Osteocyte (in vitro differentiated cells): ENCODE results near the gene WDR83. TPM values are rescaled to one million over a fixed set of nuclear protein-coding genes. Genes with fewer than 3 reads are reported as not detected.

Experiments
- DNase-seq: peaks from one replicate; pipeline ENCODE4 v3.0.0; 2021; ENCODE audit warnings: mixed read lengths; ENCODE audit not compliant: unreplicated experiment; ENCODE audit errors: extremely low spot score
- H3K27ac Mint-ChIP-seq: one replicate; pipeline ENCODE4 v1.8.0; 2021; ENCODE audit warnings: mild to moderate bottlenecking, mixed read lengths; ENCODE audit not compliant: unreplicated experiment
- H3K27me3 Mint-ChIP-seq: one replicate; pipeline ENCODE4 v1.8.0; 2021; ENCODE audit warnings: mixed read lengths; ENCODE audit not compliant: unreplicated experiment
- H3K36me3 Mint-ChIP-seq: one replicate; pipeline ENCODE4 v1.8.0; 2021; ENCODE audit warnings: mixed read lengths; ENCODE audit not compliant: unreplicated experiment
- H3K4me1 Mint-ChIP-seq: one replicate; pipeline ENCODE4 v1.8.0; 2021; ENCODE audit warnings: mixed read lengths; ENCODE audit not compliant: unreplicated experiment
- H3K4me3 Mint-ChIP-seq: one replicate; pipeline ENCODE4 v1.8.0; 2021; ENCODE audit warnings: mild to moderate bottlenecking, moderate library complexity, mixed read lengths; ENCODE audit not compliant: unreplicated experiment
- H3K9me3 Mint-ChIP-seq: one replicate; pipeline ENCODE4 v1.8.0; 2021; ENCODE audit warnings: mixed read lengths; ENCODE audit not compliant: unreplicated experiment
- total RNA-seq: library from RNA; stranded (reverse); gene quantifications from 2 replicates; pipeline ENCODE4 v1.2.1, GENCODE V29; 2021
- TF ChIP-seq, protein P1 (sequence below): fragments of 200-600 bp; sonication (generic); IDR thresholded peaks from 2 replicates; pipeline ENCODE4 v1.5.0; 2021; ENCODE audit warnings: antibody characterized with exemption, mild to moderate bottlenecking, moderate library complexity

The WDR83 gene
- total RNA-seq, 1 donor from 2014 or later: 12.4 TPM

DNA sequence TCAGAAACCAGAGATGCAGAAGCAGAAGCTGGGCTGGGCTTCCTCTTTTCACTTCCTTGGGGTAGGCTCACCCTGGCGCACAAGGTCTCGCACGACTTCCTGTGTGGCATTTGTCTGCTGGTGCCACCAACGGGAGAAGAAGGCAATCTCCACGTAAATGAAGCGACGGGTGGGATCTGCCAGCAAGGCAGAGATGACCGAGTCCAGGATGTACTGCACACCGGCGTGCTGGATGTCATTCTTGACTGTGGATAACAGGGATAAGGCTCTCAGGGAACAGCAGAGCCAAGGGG lies 1.4 kb upstream of the WDR83 start:
- Mint-ChIP-seq H3K36me3 (peaks cover 3% of the 10 kb centered on the region), H3K4me1 (peaks cover 29% of the 10 kb centered on the region), H3K9me3 (no peaks in the 10 kb centered on the region), H3K27ac (no peak overlapping the region), H3K27me3 (no peaks in the 10 kb centered on the region), H3K4me3 (peak overlapping the region; percentile 18)
- DNase-seq: no peak
- TF ChIP-seq, protein P1, sequence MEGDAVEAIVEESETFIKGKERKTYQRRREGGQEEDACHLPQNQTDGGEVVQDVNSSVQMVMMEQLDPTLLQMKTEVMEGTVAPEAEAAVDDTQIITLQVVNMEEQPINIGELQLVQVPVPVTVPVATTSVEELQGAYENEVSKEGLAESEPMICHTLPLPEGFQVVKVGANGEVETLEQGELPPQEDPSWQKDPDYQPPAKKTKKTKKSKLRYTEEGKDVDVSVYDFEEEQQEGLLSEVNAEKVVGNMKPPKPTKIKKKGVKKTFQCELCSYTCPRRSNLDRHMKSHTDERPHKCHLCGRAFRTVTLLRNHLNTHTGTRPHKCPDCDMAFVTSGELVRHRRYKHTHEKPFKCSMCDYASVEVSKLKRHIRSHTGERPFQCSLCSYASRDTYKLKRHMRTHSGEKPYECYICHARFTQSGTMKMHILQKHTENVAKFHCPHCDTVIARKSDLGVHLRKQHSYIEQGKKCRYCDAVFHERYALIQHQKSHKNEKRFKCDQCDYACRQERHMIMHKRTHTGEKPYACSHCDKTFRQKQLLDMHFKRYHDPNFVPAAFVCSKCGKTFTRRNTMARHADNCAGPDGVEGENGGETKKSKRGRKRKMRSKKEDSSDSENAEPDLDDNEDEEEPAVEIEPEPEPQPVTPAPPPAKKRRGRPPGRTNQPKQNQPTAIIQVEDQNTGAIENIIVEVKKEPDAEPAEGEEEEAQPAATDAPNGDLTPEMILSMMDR: no peak

DNA sequence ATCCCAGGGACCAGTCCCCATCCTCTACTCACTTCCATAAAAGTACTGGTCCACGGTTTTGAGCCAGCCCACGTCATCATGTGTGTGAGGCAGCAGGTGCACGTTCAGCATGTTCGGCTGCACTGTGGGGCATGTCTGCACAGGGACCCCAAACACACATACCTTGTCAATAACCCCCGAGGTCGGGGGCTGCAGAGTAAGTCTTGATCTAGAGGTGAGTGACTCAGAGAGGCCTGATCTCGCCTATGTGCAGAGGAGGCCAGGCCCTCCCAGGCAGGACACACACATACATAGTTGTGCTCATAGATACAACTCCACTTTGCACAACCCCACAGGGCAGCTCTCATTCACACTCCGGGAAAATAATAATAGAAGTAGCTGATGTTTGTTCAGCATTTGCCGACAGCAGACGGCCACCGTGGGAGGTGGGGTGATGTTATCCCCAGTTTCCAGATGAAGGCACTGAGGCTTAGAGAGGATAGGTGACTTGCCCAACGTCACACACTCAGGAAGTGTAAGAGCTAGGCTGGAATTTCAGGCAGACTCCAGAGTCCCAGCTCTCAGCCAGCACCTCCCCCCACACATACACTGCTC lies 839 bp upstream of the WDR83 start:
- H3K9me3 Mint-ChIP-seq: no peaks in the 10 kb centered on the region
- peaks cover 33% of the 10 kb centered on the region for H3K4me1 Mint-ChIP-seq
- DNase-seq: no peak
- no peaks in the 10 kb centered on the region for H3K27me3 Mint-ChIP-seq
- peak overlapping the region; percentile 87 for H3K4me3 Mint-ChIP-seq
- peaks cover 3% of the 10 kb centered on the region for H3K36me3 Mint-ChIP-seq
- peak overlapping the region; percentile 67 for H3K27ac Mint-ChIP-seq
- TF ChIP-seq, protein P1: no peak

DNA sequence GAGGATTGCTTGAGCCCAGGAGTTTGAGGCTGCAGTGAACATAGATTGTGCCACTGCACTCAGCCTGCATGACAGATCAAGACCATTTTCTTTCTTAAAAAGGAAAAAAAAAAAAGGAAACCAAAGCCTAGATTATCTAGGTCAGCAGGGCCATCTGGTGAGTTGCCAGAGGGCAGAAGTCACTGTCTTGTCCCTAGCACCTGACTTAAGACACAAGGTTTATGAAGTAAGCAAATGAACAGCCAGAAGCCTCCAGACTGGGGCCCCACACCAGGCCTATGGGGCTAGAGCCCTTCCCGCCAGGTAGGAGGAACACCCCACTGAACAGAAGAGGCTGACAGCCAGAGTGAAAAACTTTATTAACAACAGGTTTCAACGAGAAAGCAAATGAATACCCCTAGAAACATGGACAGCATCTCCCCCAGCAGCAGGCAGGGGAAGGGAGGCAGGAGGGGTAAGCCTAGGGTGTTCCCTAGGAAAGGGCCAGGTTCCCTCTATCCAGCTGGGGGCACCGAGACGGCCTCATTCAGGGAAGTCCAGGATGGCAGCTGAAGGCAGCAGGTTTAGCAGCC lies 1.2 kb downstream of the WDR83 start:
- no peaks in the 10 kb centered on the region for H3K9me3 Mint-ChIP-seq
- H3K4me1 Mint-ChIP-seq: peaks cover 36% of the 10 kb centered on the region
- peaks cover 9% of the 10 kb centered on the region for H3K36me3 Mint-ChIP-seq
- peak overlapping the region; percentile 87 for H3K4me3 Mint-ChIP-seq
- H3K27me3 Mint-ChIP-seq: no peaks in the 10 kb centered on the region
- TF ChIP-seq, protein P1: no peak
- no peak for DNase-seq
- H3K27ac Mint-ChIP-seq: peak overlapping the region; percentile 100

DNA sequence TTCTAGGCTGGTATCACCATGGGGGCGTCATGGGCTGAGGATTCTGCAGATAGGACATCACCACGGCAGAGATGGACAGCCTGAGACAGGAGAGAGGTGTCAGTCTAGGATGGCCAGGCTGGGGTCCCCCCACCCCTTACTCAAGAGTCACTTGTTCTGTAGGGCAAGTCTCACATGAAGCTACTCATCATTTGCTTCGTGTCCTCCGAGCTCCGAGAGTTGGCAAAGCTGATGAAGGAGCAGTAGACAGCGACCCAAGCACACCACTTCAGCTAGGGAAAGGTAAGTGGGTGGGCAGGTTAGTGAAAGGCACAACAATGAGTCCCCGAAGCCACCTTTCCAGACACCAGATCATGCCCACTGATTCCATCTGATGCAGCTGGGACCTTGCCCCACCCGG lies 1.7 kb downstream of the WDR83 start:
- no peaks in the 10 kb centered on the region for H3K9me3 Mint-ChIP-seq
- TF ChIP-seq, protein P1: no peak
- H3K27ac Mint-ChIP-seq: peak overlapping the region; percentile 100
- peak overlapping the region; percentile 87 for H3K4me3 Mint-ChIP-seq
- no peaks in the 10 kb centered on the region for H3K27me3 Mint-ChIP-seq
- DNase-seq: no peak
- peaks cover 36% of the 10 kb centered on the region for H3K4me1 Mint-ChIP-seq
- peaks cover 6% of the 10 kb centered on the region for H3K36me3 Mint-ChIP-seq

DNA sequence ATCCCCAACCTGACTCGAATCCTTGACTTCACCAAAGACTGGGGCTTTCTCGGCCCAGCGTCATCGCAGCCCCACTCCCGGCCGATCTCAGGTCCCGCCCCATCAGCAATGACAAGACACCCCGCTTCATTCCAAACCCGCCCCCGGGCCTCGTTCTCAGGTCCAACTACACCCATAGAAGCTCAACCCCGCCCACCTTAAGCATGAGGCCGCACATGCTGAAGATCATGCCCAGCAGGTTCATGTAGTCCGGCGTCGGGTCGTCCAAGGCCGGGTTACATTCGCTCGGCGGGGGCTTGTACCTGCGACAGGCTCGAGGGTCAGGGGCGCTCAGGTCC lies 2.3 kb downstream of the WDR83 start:
- peaks cover 36% of the 10 kb centered on the region for H3K4me1 Mint-ChIP-seq
- H3K36me3 Mint-ChIP-seq: peaks cover 7% of the 10 kb centered on the region
- no peak for DNase-seq
- TF ChIP-seq, protein P1: no peak
- H3K4me3 Mint-ChIP-seq: peak overlapping the region; percentile 87
- peak overlapping the region; percentile 100 for H3K27ac Mint-ChIP-seq
- no peaks in the 10 kb centered on the region for H3K27me3 Mint-ChIP-seq
- no peaks in the 10 kb centered on the region for H3K9me3 Mint-ChIP-seq
